NB4 (cell line): ENCODE measurements around the gene CLDN5.

Source experiments
- DNase-seq: peaks from one replicate; pipeline ENCODE4 v3.0.0; 2010; ENCODE audit warnings: low read depth
- H3K4me3 ChIP-seq: one replicate; pipeline ENCODE4 v1.5.1; 2011; ENCODE audit warnings: mild to moderate bottlenecking, low read depth, low read length, moderate library complexity
- MAX ChIP-seq: IDR thresholded peaks from 2 replicates; pipeline ENCODE4 v1.6.1; 2011; ENCODE audit warnings: low read depth, low read length
- MYC ChIP-seq: IDR thresholded peaks from 2 replicates; pipeline ENCODE4 v1.6.1; 2011; ENCODE audit warnings: low read depth, low read length
- POLR2A ChIP-seq: IDR thresholded peaks from 2 replicates; pipeline ENCODE4 v1.6.1; 2011; ENCODE audit warnings: mild to moderate bottlenecking; ENCODE audit not compliant: insufficient read length; ENCODE audit errors: extremely low read depth
- TF ChIP-seq, protein P1 (sequence below): IDR thresholded peaks from one replicate; pipeline ENCODE4 v1.5.1; 2012; ENCODE audit warnings: low read depth, low read length

CLDN5 gene

GRCh38 chr22:19508024-19508776, 16.0 kb downstream of the CLDN5 start:
- TF ChIP-seq, protein P1, sequence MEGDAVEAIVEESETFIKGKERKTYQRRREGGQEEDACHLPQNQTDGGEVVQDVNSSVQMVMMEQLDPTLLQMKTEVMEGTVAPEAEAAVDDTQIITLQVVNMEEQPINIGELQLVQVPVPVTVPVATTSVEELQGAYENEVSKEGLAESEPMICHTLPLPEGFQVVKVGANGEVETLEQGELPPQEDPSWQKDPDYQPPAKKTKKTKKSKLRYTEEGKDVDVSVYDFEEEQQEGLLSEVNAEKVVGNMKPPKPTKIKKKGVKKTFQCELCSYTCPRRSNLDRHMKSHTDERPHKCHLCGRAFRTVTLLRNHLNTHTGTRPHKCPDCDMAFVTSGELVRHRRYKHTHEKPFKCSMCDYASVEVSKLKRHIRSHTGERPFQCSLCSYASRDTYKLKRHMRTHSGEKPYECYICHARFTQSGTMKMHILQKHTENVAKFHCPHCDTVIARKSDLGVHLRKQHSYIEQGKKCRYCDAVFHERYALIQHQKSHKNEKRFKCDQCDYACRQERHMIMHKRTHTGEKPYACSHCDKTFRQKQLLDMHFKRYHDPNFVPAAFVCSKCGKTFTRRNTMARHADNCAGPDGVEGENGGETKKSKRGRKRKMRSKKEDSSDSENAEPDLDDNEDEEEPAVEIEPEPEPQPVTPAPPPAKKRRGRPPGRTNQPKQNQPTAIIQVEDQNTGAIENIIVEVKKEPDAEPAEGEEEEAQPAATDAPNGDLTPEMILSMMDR: no peak
- TF ChIP-seq POLR2A (no peak), MYC (no peak), MAX (no peak)
- no peak overlapping the region for H3K4me3 ChIP-seq
- DNase-seq: no peak

GRCh38 chr22:19507534-19507861, 16.7 kb downstream of the CLDN5 start:
- no peak for DNase-seq
- TF ChIP-seq MAX (no peak), POLR2A (no peak), MYC (no peak)
- TF ChIP-seq, protein P1: no peak

DNA sequence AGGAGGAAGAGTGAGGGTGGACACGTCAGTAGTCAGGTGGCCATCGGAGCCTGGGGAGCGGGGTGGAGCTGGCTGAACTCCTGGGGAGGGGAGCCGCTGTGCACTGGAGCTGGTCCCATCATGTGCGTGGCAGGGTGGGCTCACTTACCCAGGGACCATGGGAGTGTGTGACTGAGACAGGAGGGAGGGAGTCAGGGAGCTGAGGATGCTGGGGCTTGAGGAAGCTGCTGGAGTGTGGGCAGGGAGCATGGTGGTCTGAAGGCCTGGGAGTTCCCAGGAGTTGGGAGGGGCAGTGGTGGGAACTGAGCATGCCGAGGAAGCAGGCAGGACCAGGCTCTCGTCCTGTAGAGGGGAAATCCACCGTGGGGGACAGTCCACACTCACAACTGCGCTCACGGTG, 18.0 kb downstream of the CLDN5 start:
- no peak overlapping the region for H3K4me3 ChIP-seq
- TF ChIP-seq POLR2A (no peak), MYC (no peak), MAX (no peak)
- TF ChIP-seq, protein P1: no peak
- no peak for DNase-seq

More at GRCh38 chr22:19507534-19507861, 16.7 kb downstream of the CLDN5 start:
- H3K4me3 ChIP-seq: no peak overlapping the region

- DNase-seq: no peak
- no peak for TF ChIP-seq POLR2A
- TF ChIP-seq, protein P1: no peak
- TF ChIP-seq MYC: no peak
- TF ChIP-seq MAX: no peak
- no peak overlapping the region for H3K4me3 ChIP-seq
Observed at GRCh38 chr22:19505735-19506126, 18.5 kb downstream of the CLDN5 start.

GRCh38 chr22:19504900-19505734, 19.1 kb downstream of the CLDN5 start:
- TF ChIP-seq, protein P1: no peak
- no peak for TF ChIP-seq MYC
- no peak for TF ChIP-seq MAX
- TF ChIP-seq POLR2A: no peak
- H3K4me3 ChIP-seq: no peak overlapping the region
- DNase-seq: no peak
